Stimulated activated CD8-positive, alpha-beta memory T cell treated with anti-CD3 and anti-CD28 coated beads, Interleukin-2, amount 100 ng/mL, for 48 hours (primary cell): Measurements from ENCODE around the gene ALPK3.

Experiments used
- DNase-seq, 2 donors: peaks; one replicate each; pipeline ENCODE4 v3.0.0-alpha.2; 2020; ENCODE audit warnings: low read depth in 2 of 2

ALPK3 gene

GRCh38 chr15:84846269-84846668 lies 29.1 kb downstream of the ALPK3 start:
- DNase-seq: no peak

GRCh38 chr15:84847382-84847781 lies 30.2 kb downstream of the ALPK3 start:
- DNase-seq: no peak

GRCh38 chr15:84852212-84852611 lies 35.1 kb downstream of the ALPK3 start:
- no peak for DNase-seq

GRCh38 chr15:84855136-84855535 lies 38.0 kb downstream of the ALPK3 start:
- DNase-seq: no peak

GRCh38 chr15:84855765-84856164 lies 38.6 kb downstream of the ALPK3 start:
- DNase-seq: no peak

- no peak for DNase-seq
Measured at GRCh38 chr15:84856731-84857417, 39.7 kb downstream of the ALPK3 start.

GRCh38 chr15:84857418-84858004 lies 40.4 kb downstream of the ALPK3 start:
- DNase-seq: no peak

GRCh38 chr15:84858231-84858630 lies 41.1 kb downstream of the ALPK3 start:
- no peak for DNase-seq

GRCh38 chr15:84859144-84859543 lies 42.0 kb downstream of the ALPK3 start:
- no peak for DNase-seq

- no peak for DNase-seq
Measured at GRCh38 chr15:84859651-84860050, 42.5 kb downstream of the ALPK3 start.

- no peak for DNase-seq
Measured at GRCh38 chr15:84861781-84862180, 44.6 kb downstream of the ALPK3 start.

- no peak for DNase-seq
Measured at GRCh38 chr15:84862214-84862975, 45.2 kb downstream of the ALPK3 start.

- DNase-seq: no peak
Measured at GRCh38 chr15:84863565-84864443, 46.6 kb downstream of the ALPK3 start.

- DNase-seq: no peak
Measured at GRCh38 chr15:84864444-84864795, 47.3 kb downstream of the ALPK3 start.

GRCh38 chr15:84865074-84865569 lies 48.0 kb downstream of the ALPK3 start:
- DNase-seq: no peak

- no peak for DNase-seq
Measured at GRCh38 chr15:84868037-84868880, 51.1 kb downstream of the ALPK3 start.

GRCh38 chr15:84869510-84869909 lies 52.4 kb downstream of the ALPK3 start:
- no peak for DNase-seq

GRCh38 chr15:84871428-84871985 lies 54.4 kb downstream of the ALPK3 start:
- no peak for DNase-seq

GRCh38 chr15:84872009-84872910 lies 55.1 kb downstream of the ALPK3 start:
- DNase-seq: no peak

- DNase-seq: no peak
Measured at GRCh38 chr15:84873997-84874396, 56.8 kb downstream of the ALPK3 start.
